Activated CD8-positive, alpha-beta memory T cell treated with anti-CD3 and anti-CD28 coated beads, Interleukin-2, amount 50 U/mL, for 4 hours (primary cell): Measurements from ENCODE around the gene KLRG1.

ENCODE experiments used
- DNase-seq: peaks from one replicate; pipeline ENCODE4 v3.0.0-alpha.2; 2020

KLRG1 gene

GRCh38 chr12:8987163-8987562, 2.2 kb upstream of the KLRG1 start:
- no peak for DNase-seq

GRCh38 chr12:8987685-8988084, 1.7 kb upstream of the KLRG1 start:
- DNase-seq: no peak

- no peak for DNase-seq
These were observed 2.3 kb downstream of the KLRG1 start for GRCh38 chr12:8991371-8992345.

- no peak for DNase-seq
These were observed 4.5 kb downstream of the KLRG1 start for GRCh38 chr12:8993827-8994226.

GRCh38 chr12:8995021-8995775, 5.9 kb downstream of the KLRG1 start:
- DNase-seq: no peak

GRCh38 chr12:8996682-8997405, 7.5 kb downstream of the KLRG1 start:
- DNase-seq: no peak

- no peak for DNase-seq
These were observed 11.9 kb downstream of the KLRG1 start for GRCh38 chr12:9001233-9001632.

- no peak for DNase-seq
These were observed 13.0 kb downstream of the KLRG1 start for GRCh38 chr12:9002335-9002734.

GRCh38 chr12:9022592-9022991, 33.2 kb downstream of the KLRG1 start:
- DNase-seq: no peak

- no peak for DNase-seq
These were observed 35.2 kb downstream of the KLRG1 start for GRCh38 chr12:9024512-9024911.

- no peak for DNase-seq
These were observed 38.1 kb downstream of the KLRG1 start for GRCh38 chr12:9027161-9028059.

GRCh38 chr12:9030776-9031175, 41.4 kb downstream of the KLRG1 start:
- no peak for DNase-seq

- DNase-seq: no peak
These were observed 43.0 kb downstream of the KLRG1 start for GRCh38 chr12:9032202-9032964.

GRCh38 chr12:9033265-9033887, 44.0 kb downstream of the KLRG1 start:
- DNase-seq: no peak

- DNase-seq: no peak
These were observed 44.7 kb downstream of the KLRG1 start for GRCh38 chr12:9034095-9034494.

GRCh38 chr12:9036227-9036626, 46.9 kb downstream of the KLRG1 start:
- DNase-seq: no peak

- no peak for DNase-seq
These were observed 48.1 kb downstream of the KLRG1 start for GRCh38 chr12:9037431-9037830.

GRCh38 chr12:9039397-9039977, 50.1 kb downstream of the KLRG1 start:
- no peak for DNase-seq

GRCh38 chr12:9040484-9041186, 51.3 kb downstream of the KLRG1 start:
- DNase-seq: no peak

- no peak for DNase-seq
These were observed 52.0 kb downstream of the KLRG1 start for GRCh38 chr12:9041321-9041720.
